C4-2B (cell line): ENCODE data around the gene SGIP1.

ENCODE experiments used
- ZFX ChIP-seq: fragments of 450-650 bp; IDR thresholded peaks from 2 replicates; pipeline ENCODE4 v1.6.1; 2017
- TF ChIP-seq, protein P1 (sequence below): fragments of 450-650 bp; conservative IDR thresholded peaks from 2 replicates; pipeline ENCODE4 v1.5.1; 2017; ENCODE audit warnings: mild to moderate bottlenecking

DNA sequence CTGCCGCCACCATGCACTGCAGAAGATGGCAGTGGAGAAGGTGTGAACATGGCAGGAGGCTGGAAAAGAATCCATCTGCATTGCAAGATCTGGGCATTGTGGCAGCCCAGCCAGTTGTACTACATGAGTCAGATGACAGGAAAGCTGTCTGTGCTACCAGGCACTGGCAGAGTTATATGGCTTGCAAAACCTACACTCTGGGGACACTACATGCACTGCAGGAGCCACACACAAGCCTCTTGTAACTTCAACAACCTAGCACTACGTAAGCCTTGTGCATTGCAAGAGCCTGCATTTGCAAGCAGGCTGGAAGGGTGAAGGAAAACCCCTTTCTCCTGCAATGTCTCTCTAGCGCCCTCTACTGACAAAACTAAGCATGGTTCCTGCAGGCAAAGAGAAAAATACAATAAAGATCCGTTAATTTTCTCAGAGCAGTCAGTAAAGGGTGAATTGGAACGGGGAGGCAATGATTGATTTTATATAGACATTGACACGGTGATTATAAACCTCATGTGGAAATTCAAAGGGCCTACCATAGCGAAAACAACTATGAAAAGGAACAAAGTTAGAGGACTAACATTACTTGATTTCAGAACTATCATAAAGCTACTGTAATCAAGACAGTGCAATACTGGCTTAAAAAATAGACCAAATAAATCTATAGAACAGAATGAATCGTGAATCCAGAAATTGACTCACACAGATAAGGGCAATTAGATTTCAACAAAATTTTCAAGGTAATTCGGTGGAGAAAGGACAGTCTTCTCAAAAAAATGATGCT lies 192.1 kb downstream of the SGIP1 start:
- TF ChIP-seq, protein P1, sequence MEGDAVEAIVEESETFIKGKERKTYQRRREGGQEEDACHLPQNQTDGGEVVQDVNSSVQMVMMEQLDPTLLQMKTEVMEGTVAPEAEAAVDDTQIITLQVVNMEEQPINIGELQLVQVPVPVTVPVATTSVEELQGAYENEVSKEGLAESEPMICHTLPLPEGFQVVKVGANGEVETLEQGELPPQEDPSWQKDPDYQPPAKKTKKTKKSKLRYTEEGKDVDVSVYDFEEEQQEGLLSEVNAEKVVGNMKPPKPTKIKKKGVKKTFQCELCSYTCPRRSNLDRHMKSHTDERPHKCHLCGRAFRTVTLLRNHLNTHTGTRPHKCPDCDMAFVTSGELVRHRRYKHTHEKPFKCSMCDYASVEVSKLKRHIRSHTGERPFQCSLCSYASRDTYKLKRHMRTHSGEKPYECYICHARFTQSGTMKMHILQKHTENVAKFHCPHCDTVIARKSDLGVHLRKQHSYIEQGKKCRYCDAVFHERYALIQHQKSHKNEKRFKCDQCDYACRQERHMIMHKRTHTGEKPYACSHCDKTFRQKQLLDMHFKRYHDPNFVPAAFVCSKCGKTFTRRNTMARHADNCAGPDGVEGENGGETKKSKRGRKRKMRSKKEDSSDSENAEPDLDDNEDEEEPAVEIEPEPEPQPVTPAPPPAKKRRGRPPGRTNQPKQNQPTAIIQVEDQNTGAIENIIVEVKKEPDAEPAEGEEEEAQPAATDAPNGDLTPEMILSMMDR: peak; percentile 99
- TF ChIP-seq ZFX: no peak
